GM12878 (cell line): Measurements from ENCODE around the gene RAD51B. TPM values are rescaled to one million over a fixed set of nuclear protein-coding genes. Genes with fewer than 3 reads are reported as not detected.
A peak's percentile ranks its signal among the peaks of the same experiment; 100 is the strongest.

ENCODE experiments used
- ATAC-seq: fragments of 200-7000 bp; cut with Tn5 transposase; 3 replicates; pipeline ENCODE4 v1.9.1; 2020; ENCODE audit warnings: mild to moderate bottlenecking, moderate library complexity
- BruUV-seq: library from RNA; stranded (reverse); fragments of 400-500 nt; replicated peaks from 2 replicates; lab custom pipeline; 2021; lab: Mats Ljungman, UMichigan
- CTCF ChIA-PET: fragments of 300-600 bp; sonication (Branson Sonifier 250); formaldehyde crosslinking; extraction: SDS; loops from one replicate; lab custom pipeline; 2021; ENCODE audit warnings: inconsistent platforms; lab: Yijun Ruan, JAX
- POLR2A ChIA-PET: fragments of 350-600 bp; formaldehyde crosslinking; extraction: SDS; loops from one replicate; lab custom pipeline; 2021; ENCODE audit warnings: inconsistent platforms; lab: Charles Lee
- RAD21 ChIA-PET: fragments of 300-600 bp; sonication (Branson Sonifier 250); formaldehyde crosslinking; loops from one replicate; lab custom pipeline; 2023; ENCODE audit warnings: antibody characterized with exemption; ENCODE audit not compliant: unreplicated experiment; lab: Charles Lee
- SMC1A ChIA-PET: fragments of 300-600 bp; sonication (Branson Sonifier 250); formaldehyde crosslinking; loops from one replicate; lab custom pipeline; 2023; ENCODE audit not compliant: unreplicated experiment, uncharacterized antibody; lab: Charles Lee
- DNase-seq: peaks from one replicate; pipeline ENCODE4 v3.0.0-alpha.2; 2011; ENCODE audit warnings: low read depth, low spot score
- FAIRE-seq: peaks from 3 replicates; lab custom pipeline; 2011; peaks lifted over from hg19 to GRCh38; lab: Jason Lieb, UNC
- H2AFZ ChIP-seq: 2 replicates; pipeline ENCODE4 v1.6.0; 2011; ENCODE audit warnings: low read depth, low read length, control low read depth; ENCODE audit not compliant: control insufficient read depth
- H3K27ac ChIP-seq: 2 replicates; pipeline ENCODE4 v1.5.1; 2011; ENCODE audit warnings: control low read depth; ENCODE audit not compliant: control insufficient read depth, insufficient read depth
- H3K27me3 ChIP-seq, 2 experiments: replicated peaks in 1 of 2; 2 replicates each; pipeline versions ENCODE4 v1.6.0 to v1.6.1; 2011; ENCODE audit warnings: low read length in 1 of 2; ENCODE audit not compliant: control insufficient read depth in 2 of 2, insufficient read depth in 2 of 2
- H3K36me3 ChIP-seq, 2 experiments: 2 replicates each; pipeline ENCODE4 v1.5.1; 2011; ENCODE audit warnings: low read length in 1 of 2; ENCODE audit not compliant: control insufficient read depth in 2 of 2, insufficient read depth in 2 of 2
- H3K4me1 ChIP-seq: 2 replicates; pipeline ENCODE4 v1.6.1; 2011; ENCODE audit warnings: mild to moderate bottlenecking, low read length, moderate library complexity, mixed read lengths; ENCODE audit not compliant: control insufficient read depth, insufficient read depth
- H3K4me2 ChIP-seq: 2 replicates; pipeline ENCODE4 v1.6.0; 2011; ENCODE audit warnings: control low read depth; ENCODE audit not compliant: control insufficient read depth, insufficient read depth
- H3K4me3 ChIP-seq: fragments of 200-600 bp; sonication (generic); 2 replicates; pipeline ENCODE4 v1.5.1; 2016
- H3K79me2 ChIP-seq: 2 replicates; pipeline ENCODE4 v1.6.0; 2011; ENCODE audit warnings: low read length; ENCODE audit not compliant: control insufficient read depth, insufficient read depth
- H3K9ac ChIP-seq: 2 replicates; pipeline ENCODE4 v1.8.0; 2011; ENCODE audit warnings: low read length, control low read depth, mixed read lengths; ENCODE audit not compliant: control insufficient read depth, insufficient read depth
- H3K9me3 ChIP-seq: replicated peaks from 3 replicates; pipeline ENCODE4 v1.5.1; 2011; ENCODE audit warnings: mild to moderate bottlenecking, low read length; ENCODE audit not compliant: control insufficient read depth, insufficient read depth
- H4K20me1 ChIP-seq: 2 replicates; pipeline ENCODE4 v1.6.0; 2011; ENCODE audit not compliant: control insufficient read depth, insufficient read depth
- ATF2 ChIP-seq: IDR thresholded peaks from 2 replicates; pipeline ENCODE4 v1.6.1; 2012; ENCODE audit warnings: low read length, inconsistent platforms
- BACH1 ChIP-seq: fragments of 450-650 bp; IDR thresholded peaks from 2 replicates; pipeline ENCODE4 v1.6.1; 2017; ENCODE audit warnings: mild to moderate bottlenecking, borderline replicate concordance
- CREM ChIP-seq: IDR thresholded peaks from 2 replicates; pipeline ENCODE4 v1.6.1; 2014; ENCODE audit warnings: antibody characterized with exemption, low read depth
- E2F8 ChIP-seq: fragments of 450-650 bp; IDR thresholded peaks from 2 replicates; pipeline ENCODE4 v1.6.1; 2018; ENCODE audit warnings: mild to moderate bottlenecking, low read depth, moderate library complexity; ENCODE audit not compliant: partially characterized antibody
- FOXM1 ChIP-seq: IDR thresholded peaks from 2 replicates; pipeline ENCODE4 v1.6.1; 2012; ENCODE audit warnings: low read depth, mild to moderate bottlenecking, inconsistent platforms, low read length, moderate library complexity
- HCFC1 ChIP-seq: fragments of 150-350 bp; IDR thresholded peaks from 2 replicates; pipeline ENCODE4 v1.6.1; 2014; ENCODE audit warnings: low read length
- LARP7 ChIP-seq: fragments of 450-650 bp; IDR thresholded peaks from 2 replicates; pipeline ENCODE4 v1.6.1; 2017; ENCODE audit warnings: mild to moderate bottlenecking
- PML ChIP-seq: IDR thresholded peaks from 2 replicates; pipeline ENCODE4 v1.6.1; 2012; ENCODE audit warnings: low read length, inconsistent platforms
- POLR2AphosphoS5 ChIP-seq: IDR thresholded peaks from 2 replicates; pipeline ENCODE4 v1.6.1; 2011; ENCODE audit warnings: mild to moderate bottlenecking, low read length, inconsistent platforms
- SMAD5 ChIP-seq: IDR thresholded peaks from 2 replicates; pipeline ENCODE4 v1.6.1; 2016; ENCODE audit warnings: antibody characterized with exemption, low read depth
- USF2 ChIP-seq: IDR thresholded peaks from 2 replicates; pipeline ENCODE4 v1.6.1; 2011; ENCODE audit warnings: low read depth, low read length, improper control_type of control experiment, borderline replicate concordance
- YY1 ChIP-seq: IDR thresholded peaks from 2 replicates; pipeline ENCODE4 v1.6.1; 2011; ENCODE audit warnings: low read depth, mild to moderate bottlenecking, low read length
- ZNF592 ChIP-seq: fragments of 450-650 bp; IDR thresholded peaks from 2 replicates; pipeline ENCODE4 v1.6.1; 2017; ENCODE audit warnings: mild to moderate bottlenecking, moderate library complexity
- WGBS: methylation state at CpG from one replicate; pipeline ENCODE4 v1.1.6; 2016; ENCODE audit warnings: low lambda C conversion rate; ENCODE audit not compliant: insufficient replicate concordance, insufficient coverage; ENCODE audit errors: missing lambda C conversion rate; 5-methylcytosine and 5-hydroxymethylcytosine counted together
- in situ Hi-C: fragments of 300-500 bp; cut with MboI; formaldehyde crosslinking; loops from 9 replicates; pipeline ENCODE4 v1.14.3; 2018; ENCODE audit warnings: mixed read lengths
- intact Hi-C: fragments of 100-400 bp; cut with micrococcal nuclease; formaldehyde crosslinking; loops from one replicate; pipeline ENCODE4 v1.14.2; 2022; ENCODE audit not compliant: unreplicated experiment
- polyA plus RNA-seq, 11 experiments: library from polyadenylated mRNA; depleted of rRNA in 4 of 11; unstranded in 6 of 11; stranded (reverse) in 5 of 11; fragments of >200 nt; fragmentation: Nextera tagmentation in 4 of 11; fragmentation: Illumina TruSeq in 1 of 11; extraction: Ambion mirVana in 4 of 11; extraction: Trizol in 1 of 11; gene quantifications; 1 replicate in 1 of 11; 2 replicates in 10 of 11; pipeline versions ENCODE4 v1.2.1 to v1.2.3, GENCODE V29; 2011 to 2016; ENCODE audit warnings: inconsistent platforms in 2 of 11, missing spikeins in 2 of 11, low read depth in 1 of 11
- total RNA-seq, 4 experiments: library from RNA; depleted of rRNA in 3 of 4; stranded (reverse); fragments of >200 nt in 3 of 4; fragmentation: Illumina TruSeq in 1 of 4; extraction: Trizol in 1 of 4; gene quantifications; 2 replicates each; pipeline versions ENCODE4 v1.2.1 to v1.2.3, GENCODE V29; 2013 to 2021

The RAD51B gene
- total and polyA plus RNA-seq, 10 of the 15 experiments (the other 5 are each of a cell fraction or from before 2014, with no cell fraction given), result 9.8 to 26.8 (median 21.3) TPM

GRCh38 chr14:68251769-68252100, 432.2 kb downstream of the RAD51B start (continued):
- no peak for TF ChIP-seq BACH1
- no peak for TF ChIP-seq HCFC1
- TF ChIP-seq SMAD5, result no peak
- TF ChIP-seq FOXM1, result 0 out of 2 replicates have a peak, but pooled peaks have one; percentile 45
- TF ChIP-seq LARP7, result no peak
- TF ChIP-seq YY1, result peak; percentile 70
- TF ChIP-seq ATF2, result peak; percentile 20; the same call in 1 of the 2 replicates
- no peak for TF ChIP-seq POLR2AphosphoS5
- TF ChIP-seq, all 136 proteins: peak for 8

- 91% methylated on average over 3 of the region's 3 CpGs for WGBS
- H3K9ac ChIP-seq, result no peak overlapping the region
- no peaks in the 10 kb centered on the region for H3K36me3 ChIP-seq
- ChIA-PET SMC1A (interaction anchor here (0.8 to 13.5 kb wide), 23 partner anchors 11 to 590 kb away, joined by 3 to 314 read pairs (median 6); no protein-coding TSS in a partner anchor), POLR2A (interaction anchor here (0.5 to 2.2 kb wide), 7 partner anchors 12 to 55 kb away, joined by 3 to 8 read pairs (median 4); no protein-coding TSS in a partner anchor), CTCF (interaction anchor here (1.1 to 11.1 kb wide), 9 partner anchors 15 to 591 kb away, joined by 3 to 310 read pairs (median 10); no protein-coding TSS in a partner anchor), RAD21 (interaction anchor here (0.8 to 15.6 kb wide), 14 partner anchors 10 to 591 kb away, joined by 3 to 292 read pairs (median 86); partner anchors contain the start of gene ZFP36L1)
- DNase-seq (no peak), FAIRE-seq (no peak), ATAC-seq (no peak)
- H4K20me1 ChIP-seq, result no peaks in the 10 kb centered on the region
- no peak overlapping the region for H3K27ac ChIP-seq
- intact Hi-C loops (no loop called here), in situ Hi-C loops (loop anchor here (10.0 kb wide), 1 partner anchor 432 kb away; no protein-coding TSS in a partner anchor)
- H3K79me2 ChIP-seq, result no peaks in the 10 kb centered on the region
- H3K4me3 ChIP-seq, result no peak overlapping the region
- H3K4me2 ChIP-seq, result no peak overlapping the region
- no peaks in the 10 kb centered on the region for H3K27me3 ChIP-seq
- BruUV-seq, result no TSS peak
- H2AFZ ChIP-seq, result no peak overlapping the region
- peaks cover 29% of the 10 kb centered on the region for H3K4me1 ChIP-seq
- H3K9me3 ChIP-seq, result no peaks in the 10 kb centered on the region; the same call in 2 of the 3 replicates
- TF ChIP-seq USF2 (no peak), E2F8 (no peak), CREM (no peak), PML (no peak), ZNF592 (no peak)
Measured at GRCh38 chr14:68253160-68253780, 433.7 kb downstream of the RAD51B start.
